Effector CD8-positive, alpha-beta T cell (primary cell): ENCODE results near the gene STXBP5.
"Not testable (repeated sequence)": the region's sequence is repeated elsewhere in the genome, so short reads cannot be mapped to it uniquely, and the experiment has no call there.

Experiments used
- DNase-seq: peaks from one replicate; lab custom pipeline; 2025; lab: John Stamatoyannopoulos, UW

Gene STXBP5

GRCh38 chr6:147246853-147247635, 42.8 kb downstream of the STXBP5 start:
- no peak for DNase-seq

GRCh38 chr6:147248859-147249258, 44.6 kb downstream of the STXBP5 start:
- DNase-seq = no peak

GRCh38 chr6:147251072-147251471, 46.9 kb downstream of the STXBP5 start:
- DNase-seq = no peak

GRCh38 chr6:147254929-147255473, 50.8 kb downstream of the STXBP5 start:
- not testable (repeated sequence) for DNase-seq

- DNase-seq = no peak
These were observed 51.9 kb downstream of the STXBP5 start for GRCh38 chr6:147255948-147256674.

- no peak for DNase-seq
These were observed 53.5 kb downstream of the STXBP5 start for GRCh38 chr6:147257760-147258159.

GRCh38 chr6:147260091-147260490, 55.9 kb downstream of the STXBP5 start:
- no peak for DNase-seq

- DNase-seq = no peak
These were observed 58.7 kb downstream of the STXBP5 start for GRCh38 chr6:147262946-147263345.

GRCh38 chr6:147266821-147267220, 62.6 kb downstream of the STXBP5 start:
- DNase-seq = no peak

GRCh38 chr6:147267658-147268057, 63.4 kb downstream of the STXBP5 start:
- no peak for DNase-seq

GRCh38 chr6:147268254-147268653, 64.0 kb downstream of the STXBP5 start:
- DNase-seq = no peak

- DNase-seq = no peak
These were observed 69.8 kb downstream of the STXBP5 start for GRCh38 chr6:147274012-147274411.

GRCh38 chr6:147274776-147275175, 70.6 kb downstream of the STXBP5 start:
- no peak for DNase-seq

- DNase-seq = no peak
These were observed 74.7 kb downstream of the STXBP5 start for GRCh38 chr6:147278891-147279290.

- DNase-seq = no peak
These were observed 75.2 kb downstream of the STXBP5 start for GRCh38 chr6:147279427-147279826.

- DNase-seq = no peak
These were observed 77.8 kb downstream of the STXBP5 start for GRCh38 chr6:147281895-147282565.

- no peak for DNase-seq
These were observed 78.3 kb downstream of the STXBP5 start for GRCh38 chr6:147282566-147282959.

GRCh38 chr6:147283460-147283859, 79.2 kb downstream of the STXBP5 start:
- DNase-seq = no peak

GRCh38 chr6:147285087-147285855, 81.1 kb downstream of the STXBP5 start:
- no peak for DNase-seq

- DNase-seq = no peak
These were observed 83.7 kb downstream of the STXBP5 start for GRCh38 chr6:147287869-147288271.

GRCh38 chr6:147297124-147297523, 92.9 kb downstream of the STXBP5 start:
- no peak for DNase-seq
